Erythroblast (primary cell): ENCODE measurements around the gene DNAJB1.

Experiments used
- GATA1 ChIP-seq: IDR thresholded peaks from 2 replicates; pipeline ENCODE4 v1.6.1; 2011; ENCODE audit warnings: low read depth, mild to moderate bottlenecking, control low read depth, low read length, moderate library complexity
- POLR2A ChIP-seq: IDR thresholded peaks from 2 replicates; pipeline ENCODE4 v1.6.1; 2011; ENCODE audit warnings: mild to moderate bottlenecking, low read length

GRCh38 chr19:14544977-14545715, 26.9 kb upstream of the DNAJB1 start:
- TF ChIP-seq POLR2A: no peak
- no peak for TF ChIP-seq GATA1
